ENCODE measurements around the gene MYO16.

Gene MYO16

GRCh38 chr13:108733022-108733560 lies 103.7 kb downstream of the MYO16 start:
- H3K27ac ChIP-seq: no peak overlapping the region
- no peak for TF ChIP-seq CTCF (IDR thresholded peaks at IDR 0.05)
- no peak for TF ChIP-seq ZFX (IDR thresholded peaks at IDR 0.05; ENCODE audit: borderline replicate concordance)

- TF ChIP-seq ZFX (IDR thresholded peaks at IDR 0.05; ENCODE audit: borderline replicate concordance) (no peak), CTCF (IDR thresholded peaks at IDR 0.05) (no peak)
- H3K27ac ChIP-seq: no peak overlapping the region
Measured at GRCh38 chr13:108734676-108735075, 105.3 kb downstream of the MYO16 start.

DNA sequence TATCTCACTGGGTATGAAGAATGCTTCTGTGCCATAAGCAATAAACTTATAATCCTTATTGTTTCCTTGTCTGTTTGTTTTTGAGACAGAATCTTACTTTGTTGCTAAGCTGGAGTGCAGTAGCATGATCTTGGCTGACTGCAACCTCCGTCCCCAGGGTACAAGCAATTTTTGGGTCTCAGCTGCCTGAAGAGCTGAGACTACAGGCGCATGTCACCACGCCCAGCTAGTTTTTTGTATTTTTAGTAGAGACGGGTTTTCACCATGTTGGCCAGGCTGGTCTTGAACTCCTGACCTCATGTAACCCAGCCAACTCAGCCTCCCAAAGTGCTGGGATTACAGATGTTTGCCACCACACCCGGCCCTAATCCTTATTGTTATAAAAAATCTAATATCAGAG lies 112.5 kb downstream of the MYO16 start:
- TF ChIP-seq ZFX (IDR thresholded peaks at IDR 0.05; ENCODE audit: borderline replicate concordance) (no peak), CTCF (IDR thresholded peaks at IDR 0.05) (no peak)
- H3K27ac ChIP-seq: no peak overlapping the region

- TF ChIP-seq ZFX (IDR thresholded peaks at IDR 0.05; ENCODE audit: borderline replicate concordance) (no peak), CTCF (IDR thresholded peaks at IDR 0.05) (no peak)
- no peak overlapping the region for H3K27ac ChIP-seq
Measured at GRCh38 chr13:108742701-108743451, 113.5 kb downstream of the MYO16 start.

- H3K27ac ChIP-seq: no peak overlapping the region
- TF ChIP-seq ZFX (IDR thresholded peaks at IDR 0.05; ENCODE audit: borderline replicate concordance) (no peak), CTCF (IDR thresholded peaks at IDR 0.05) (no peak)
Measured at GRCh38 chr13:108743522-108743921, 114.1 kb downstream of the MYO16 start.

- no peak for TF ChIP-seq ZFX (IDR thresholded peaks at IDR 0.05; ENCODE audit: borderline replicate concordance)
- no peak for TF ChIP-seq CTCF (IDR thresholded peaks at IDR 0.05)
- H3K27ac ChIP-seq: no peak overlapping the region
Measured at GRCh38 chr13:108747843-108748242, 118.4 kb downstream of the MYO16 start.

DNA sequence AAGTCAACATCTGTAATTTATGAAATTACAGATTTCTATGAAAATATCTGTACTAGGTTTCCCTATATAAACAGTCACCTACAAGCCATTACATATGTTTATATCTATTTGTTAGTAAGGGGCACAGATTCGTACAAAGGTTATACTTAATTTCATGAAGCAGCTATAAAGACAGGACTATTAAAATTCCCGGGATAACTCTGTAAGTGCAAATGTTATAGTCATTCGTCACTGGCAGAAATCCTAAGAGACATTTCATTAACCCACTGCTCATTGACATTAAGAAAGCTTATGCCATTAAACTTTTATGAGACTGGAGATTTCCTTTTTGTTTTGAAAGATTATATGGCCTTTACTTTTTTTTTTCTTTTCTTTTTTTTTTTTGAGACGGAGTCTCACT lies 122.9 kb downstream of the MYO16 start:
- TF ChIP-seq ZFX (IDR thresholded peaks at IDR 0.05; ENCODE audit: borderline replicate concordance) (no peak), CTCF (IDR thresholded peaks at IDR 0.05) (no peak)
- no peak overlapping the region for H3K27ac ChIP-seq
